ENCODE data around the gene LRRC32. TPM values are rescaled to one million over a fixed set of nuclear protein-coding genes. Genes with fewer than 3 reads are reported as not detected.

Gene LRRC32
- total RNA-seq (2022; extraction: Qiagen RNA extraction; ENCODE audit: low read depth), result 0.07 to 0.53 TPM (median 0.22 TPM) in 5 replicates

GRCh38 chr11:76670485-76671236 is at the start of gene LRRC32:
Gene LRRC32 (minus strand): TSS chr11:76670747. CDS start chr11:76665954, 4,793 bp downstream.

Other genes starting within 250 kb of the LRRC32 start
- 9.3 to 13.8 TPM (median 11.8 TPM) in 5 replicates for gene EMSY, start 225.7 kb downstream of the LRRC32 start, total RNA-seq (2022; extraction: Qiagen RNA extraction; ENCODE audit: low read depth)
- gene TSKU, start 112.6 kb upstream of the LRRC32 start, total RNA-seq (2022; extraction: Qiagen RNA extraction; ENCODE audit: low read depth), result 122 to 166 TPM (median 153 TPM) in 5 replicates
- gene ACER3, start 190.2 kb upstream of the LRRC32 start, total RNA-seq (2022; extraction: Qiagen RNA extraction; ENCODE audit: low read depth), result 16.1 to 22.4 TPM (median 20.8 TPM) in 5 replicates

Data from A549 treated with GW870086 at 1 μM for 4 hours (cell line).